MM.1S (cell line): ENCODE measurements around the gene WDR81.

Source experiments
- CTCF ChIP-seq: fragments of 300-600 bp; sonication (generic); IDR thresholded peaks from 2 replicates; pipeline ENCODE4 v1.5.1; 2016; ENCODE audit warnings: antibody characterized with exemption, low read length, mixed read lengths
- EZH2 ChIP-seq: fragments of 300-600 bp; sonication (generic); optimal IDR thresholded peaks from 2 replicates; pipeline ENCODE3; 2017; ENCODE audit warnings: low read depth, mild to moderate bottlenecking, antibody characterized with exemption, low read length, mixed read lengths
- EZH2phosphoT487 ChIP-seq: fragments of 300-600 bp; sonication (generic); IDR thresholded peaks from 2 replicates; pipeline ENCODE4 v1.6.1; 2018; ENCODE audit warnings: antibody characterized with exemption, low read length

DNA sequence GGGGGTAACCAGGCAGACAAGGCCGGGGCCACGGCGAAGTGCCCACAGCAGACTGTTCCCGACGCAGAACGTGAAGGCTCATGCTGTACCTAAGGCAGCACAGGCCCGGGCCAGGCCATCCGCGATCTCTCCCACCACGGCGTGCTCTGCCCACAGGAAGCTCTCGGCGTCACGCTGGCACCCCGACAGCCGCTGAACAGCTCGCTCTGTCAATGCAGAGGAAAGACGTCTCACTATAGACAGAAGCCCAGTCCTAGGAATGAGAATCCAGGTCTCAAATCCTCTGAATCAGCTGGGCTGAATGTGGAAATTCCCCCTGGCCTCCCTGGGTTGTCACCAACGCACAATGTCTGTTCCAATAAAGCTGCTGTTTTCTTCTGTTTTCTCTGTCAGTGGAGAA, 58.8 kb downstream of the WDR81 start:
- TF ChIP-seq CTCF (no peak), EZH2 (no peak), EZH2phosphoT487 (no peak)
